HEK293T (cell line): Measurements from ENCODE around the gene PAQR9.

ENCODE experiments used
- CTCF ChIA-PET: fragments of 350-600 bp; formaldehyde crosslinking; extraction: SDS; loops from one replicate; lab custom pipeline; 2021; ENCODE audit warnings: antibody characterized with exemption, inconsistent platforms; lab: Yijun Ruan, JAX
- POLR2A ChIA-PET: fragments of 350-600 bp; formaldehyde crosslinking; extraction: SDS; loops from one replicate; lab custom pipeline; 2020; ENCODE audit warnings: antibody characterized with exemption, inconsistent platforms; lab: Yijun Ruan, JAX
- DNase-seq: peaks from one replicate; pipeline ENCODE4 v3.0.0; 2012; ENCODE audit warnings: mixed read lengths; ENCODE audit errors: extremely low spot score
- ARNT ChIP-seq: fragments of 450-650 bp; IDR thresholded peaks from 2 replicates; pipeline ENCODE4 v1.6.1; 2017; ENCODE audit warnings: mild to moderate bottlenecking
- BHLHE40 ChIP-seq: fragments of 450-650 bp; IDR thresholded peaks from 2 replicates; pipeline ENCODE4 v1.6.1; 2016; ENCODE audit warnings: mild to moderate bottlenecking, moderate library complexity, borderline replicate concordance
- CTBP1 ChIP-seq: fragments of 450-650 bp; IDR thresholded peaks from 2 replicates; pipeline ENCODE4 v1.6.1; 2016; ENCODE audit warnings: borderline replicate concordance
- ELF4 ChIP-seq: fragments of 450-650 bp; IDR thresholded peaks from 2 replicates; pipeline ENCODE4 v1.6.1; 2017; ENCODE audit warnings: antibody characterized with exemption
- FOXA1 ChIP-seq: fragments of 450-650 bp; IDR thresholded peaks from 2 replicates; pipeline ENCODE4 v1.6.1; 2016; ENCODE audit warnings: mild to moderate bottlenecking
- FOXK2 ChIP-seq: fragments of 450-650 bp; IDR thresholded peaks from 2 replicates; pipeline ENCODE4 v1.6.1; 2016; ENCODE audit warnings: mild to moderate bottlenecking
- FOXM1 ChIP-seq: fragments of 450-650 bp; IDR thresholded peaks from 2 replicates; pipeline ENCODE4 v1.6.1; 2017; ENCODE audit warnings: mild to moderate bottlenecking, borderline replicate concordance
- HDGF ChIP-seq: fragments of 450-650 bp; IDR thresholded peaks from 2 replicates; pipeline ENCODE4 v1.6.1; 2017; ENCODE audit warnings: antibody characterized with exemption, borderline replicate concordance
- L3MBTL2 ChIP-seq: fragments of 450-650 bp; conservative IDR thresholded peaks from 2 replicates; pipeline ENCODE4 v1.6.1; 2016; ENCODE audit warnings: mild to moderate bottlenecking
- LEF1 ChIP-seq: fragments of 450-650 bp; IDR thresholded peaks from 2 replicates; pipeline ENCODE4 v1.6.1; 2017; ENCODE audit warnings: mild to moderate bottlenecking, borderline replicate concordance
- NFRKB ChIP-seq: fragments of 450-650 bp; IDR thresholded peaks from 2 replicates; pipeline ENCODE4 v1.6.1; 2016; ENCODE audit warnings: mild to moderate bottlenecking, moderate library complexity
- SP1 ChIP-seq: fragments of 450-650 bp; IDR thresholded peaks from 2 replicates; pipeline ENCODE4 v1.6.1; 2017
- SUZ12 ChIP-seq: fragments of 450-650 bp; IDR thresholded peaks from 2 replicates; pipeline ENCODE4 v1.6.1; 2016; ENCODE audit warnings: mild to moderate bottlenecking
- TARDBP ChIP-seq: fragments of 450-650 bp; IDR thresholded peaks from 2 replicates; pipeline ENCODE4 v1.6.1; 2016
- ZNF384 ChIP-seq: fragments of 450-650 bp; IDR thresholded peaks from 2 replicates; pipeline ENCODE4 v1.6.1; 2016
- TF ChIP-seq, protein P1 (sequence below): fragments of 450-650 bp; IDR thresholded peaks from 2 replicates; pipeline ENCODE4 v1.6.1; 2016

The PAQR9 gene

DNA sequence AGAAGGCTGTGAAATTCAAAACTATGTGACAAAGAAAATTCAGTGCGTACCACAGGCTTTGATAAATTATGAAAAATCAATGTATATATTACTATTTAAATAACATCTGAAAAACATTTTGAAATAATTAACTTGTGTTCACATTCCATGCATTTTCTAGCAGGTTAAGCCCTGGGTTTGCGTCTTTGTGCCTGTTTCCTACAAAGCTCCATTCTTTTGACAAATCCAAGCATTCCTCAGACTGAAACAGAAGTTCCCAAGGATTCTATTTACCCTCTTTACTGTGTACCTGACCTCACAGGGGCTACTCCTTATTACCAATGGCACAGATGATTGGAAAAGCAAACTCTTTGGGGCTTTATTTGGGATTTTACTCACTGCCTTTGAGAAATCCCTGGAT is 1.9 kb downstream of the PAQR9 start:
- POLR2A ChIA-PET = no interaction called here

DNA sequence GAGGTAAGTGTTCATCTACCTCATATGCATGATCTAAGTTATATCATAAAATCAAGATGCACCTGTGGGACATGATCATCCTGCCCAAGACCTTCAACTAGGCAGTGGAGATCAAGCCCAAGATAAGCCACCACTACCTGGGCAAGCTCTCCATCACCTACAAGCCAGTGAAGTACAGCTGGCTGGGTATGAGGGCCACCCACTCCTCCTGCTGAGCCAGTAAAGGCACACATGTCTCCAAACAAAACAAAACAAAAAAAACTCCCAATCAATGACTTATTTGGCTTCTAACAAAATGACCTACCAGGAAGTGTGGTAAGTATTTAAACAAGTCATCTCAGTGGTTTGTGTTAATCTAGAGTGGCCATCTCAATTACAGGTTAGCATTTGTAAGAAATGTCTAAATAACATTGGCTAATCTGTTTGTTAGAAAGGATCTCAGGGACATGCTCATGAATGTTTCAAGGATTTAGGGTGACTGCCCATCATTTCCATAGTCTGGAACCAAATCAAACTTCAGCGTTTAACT is 3.1 kb downstream of the PAQR9 start:
- CTCF ChIA-PET = interaction anchor here (0.6 kb wide), 1 partner anchor 1283 kb away, joined by 3 read pairs; no protein-coding TSS in a partner anchor
- no peak for DNase-seq
- POLR2A ChIA-PET = no interaction called here
- TF ChIP-seq ARNT = no peak
- no peak for TF ChIP-seq FOXA1
- no peak for TF ChIP-seq LEF1
- no peak for TF ChIP-seq CTBP1
- TF ChIP-seq SUZ12 = no peak
- no peak for TF ChIP-seq BHLHE40
- TF ChIP-seq ZNF384 = no peak
- no peak for TF ChIP-seq FOXK2
- no peak for TF ChIP-seq TARDBP
- TF ChIP-seq, protein P1, sequence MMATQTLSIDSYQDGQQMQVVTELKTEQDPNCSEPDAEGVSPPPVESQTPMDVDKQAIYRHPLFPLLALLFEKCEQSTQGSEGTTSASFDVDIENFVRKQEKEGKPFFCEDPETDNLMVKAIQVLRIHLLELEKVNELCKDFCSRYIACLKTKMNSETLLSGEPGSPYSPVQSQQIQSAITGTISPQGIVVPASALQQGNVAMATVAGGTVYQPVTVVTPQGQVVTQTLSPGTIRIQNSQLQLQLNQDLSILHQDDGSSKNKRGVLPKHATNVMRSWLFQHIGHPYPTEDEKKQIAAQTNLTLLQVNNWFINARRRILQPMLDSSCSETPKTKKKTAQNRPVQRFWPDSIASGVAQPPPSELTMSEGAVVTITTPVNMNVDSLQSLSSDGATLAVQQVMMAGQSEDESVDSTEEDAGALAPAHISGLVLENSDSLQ = no peak
- no peak for TF ChIP-seq NFRKB

More for the DNA sequence above, 1.9 kb downstream of the PAQR9 start:
- no peak for TF ChIP-seq SP1
- TF ChIP-seq NFRKB = no peak
- DNase-seq = no peak
- CTCF ChIA-PET = no interaction called here

- TF ChIP-seq BHLHE40 (no peak), LEF1 (no peak), FOXA1 (no peak), TARDBP (no peak), L3MBTL2 (no peak), HDGF (no peak)
- TF ChIP-seq, protein P1 = no peak
- no peak for DNase-seq
- ChIA-PET POLR2A (no interaction called here), CTCF (no interaction called here)
Measured at GRCh38 chr3:142958707-142959106, 4.8 kb downstream of the PAQR9 start.

- CTCF ChIA-PET = no interaction called here
- no peak for TF ChIP-seq CTBP1
- DNase-seq = no peak
- POLR2A ChIA-PET = no interaction called here
Measured at GRCh38 chr3:142953443-142953842, 10.0 kb downstream of the PAQR9 start.

DNA sequence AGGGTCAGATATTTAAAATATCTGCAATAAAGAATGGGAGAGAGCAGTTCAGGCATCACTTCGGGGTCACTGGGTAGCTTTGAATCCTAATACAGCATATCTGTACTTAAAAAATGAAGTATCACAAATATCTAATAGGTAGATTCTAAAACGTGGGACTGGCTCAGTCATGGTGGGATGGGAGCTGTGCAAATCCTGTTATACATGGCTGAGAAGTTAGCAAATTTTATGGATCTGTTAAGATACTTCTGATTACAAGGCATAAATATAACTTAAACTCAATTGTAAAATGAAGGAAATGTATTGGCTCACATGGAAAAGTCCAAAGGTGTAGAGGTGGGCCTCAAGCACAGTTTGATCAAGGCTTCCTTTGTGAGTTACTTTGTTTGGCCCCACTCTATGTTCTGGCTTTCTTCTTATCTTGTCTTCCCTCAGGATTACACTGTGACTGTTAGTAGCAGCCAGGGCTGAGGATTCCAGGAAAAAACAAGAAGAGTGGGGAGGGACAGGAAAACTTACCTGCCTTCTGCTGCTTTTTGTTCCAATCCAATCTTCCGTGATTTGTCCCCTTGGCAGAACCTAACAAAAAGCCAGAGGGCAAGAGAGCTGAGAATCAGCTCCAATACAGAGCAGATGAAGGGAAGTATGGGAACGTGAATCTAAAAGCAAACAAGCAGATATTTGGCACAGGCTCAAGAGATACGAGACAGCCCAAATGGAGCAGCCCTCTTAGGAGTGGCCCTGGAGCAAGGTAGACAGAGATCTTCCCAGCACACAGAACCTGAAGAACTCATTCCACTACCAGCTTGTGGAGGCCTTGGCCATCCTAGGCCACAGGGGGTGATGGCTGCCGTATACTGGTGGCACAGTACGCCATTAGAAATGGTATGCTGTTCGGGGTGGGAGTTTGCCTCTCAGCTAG is 10.9 kb downstream of the PAQR9 start:
- ChIA-PET CTCF (no interaction called here), POLR2A (no interaction called here)
- no peak for TF ChIP-seq SP1
- TF ChIP-seq ARNT = no peak
- no peak for TF ChIP-seq ZNF384
- no peak for TF ChIP-seq L3MBTL2
- no peak for TF ChIP-seq FOXA1
- no peak for TF ChIP-seq BHLHE40
- no peak for TF ChIP-seq FOXK2
- no peak for TF ChIP-seq LEF1
- no peak for TF ChIP-seq FOXM1
- DNase-seq = no peak

DNA sequence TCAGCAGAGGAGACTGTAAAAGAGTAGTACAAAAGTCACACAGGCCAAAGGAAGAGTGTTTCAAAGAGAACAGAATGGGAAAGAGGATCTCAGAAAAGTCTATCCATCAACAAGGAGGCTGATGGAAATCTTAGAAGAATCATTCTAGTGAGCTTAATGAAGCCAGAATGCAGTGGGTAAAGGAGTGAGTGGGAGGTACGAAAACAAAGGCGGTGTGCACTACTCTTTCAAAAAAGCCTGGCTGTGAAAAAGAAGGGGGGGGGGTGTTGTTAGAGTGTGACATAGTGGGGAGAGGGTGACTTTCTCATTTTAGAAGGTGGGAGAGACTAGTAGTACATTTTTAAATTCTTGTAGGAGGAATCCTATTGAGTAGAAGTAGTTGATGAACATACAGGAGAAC is 11.7 kb downstream of the PAQR9 start:
- no peak for DNase-seq
- TF ChIP-seq ZNF384 (no peak), SP1 (no peak), FOXK2 (no peak), HDGF (no peak), BHLHE40 (no peak), SUZ12 (no peak), ELF4 (no peak), ARNT (no peak), CTBP1 (no peak), L3MBTL2 (no peak), NFRKB (no peak), FOXA1 (no peak), LEF1 (no peak), TARDBP (no peak), FOXM1 (no peak)
- TF ChIP-seq, protein P1 = no peak
- ChIA-PET CTCF (no interaction called here), POLR2A (no interaction called here)
